Measurements from ENCODE around the gene TEX54. TPM values are rescaled to one million over a fixed set of nuclear protein-coding genes. Genes with fewer than 3 reads are reported as not detected.

The TEX54 gene
- total RNA-seq, 4 donors from 2014 or later: not detected

DNA sequence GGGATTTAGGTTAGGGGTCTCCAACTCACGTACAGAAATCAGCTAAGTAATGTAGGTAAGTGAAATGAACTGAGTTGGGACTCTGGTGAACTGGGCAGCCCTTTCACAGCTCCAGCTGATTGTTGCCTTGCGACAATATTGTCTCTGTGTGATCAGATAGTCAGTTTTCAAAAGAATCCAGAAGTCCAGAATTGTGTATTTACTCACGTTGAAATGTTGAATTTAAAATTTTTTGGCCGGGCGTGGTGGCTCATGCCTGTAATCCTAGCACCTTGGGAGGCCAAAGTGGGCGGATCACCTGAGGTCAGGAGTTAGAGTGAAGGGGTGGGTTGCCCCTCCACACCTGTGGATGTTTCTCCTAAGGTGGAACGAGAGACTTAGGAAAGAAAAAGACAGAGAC, 25.6 kb upstream of the TEX54 start:
- intact Hi-C loops (cut with DNase I): no loop called here
- Histone ChIP-seq H3K4me1 (peaks cover 30 to 80% (median 45%) of the 10 kb centered on the region in 3 donors), H3K27me3 (no peaks in the 10 kb centered on the region), H3K4me3 (peak overlapping the region in 1 of 4 donors; percentile 75), H3K36me3 (peaks cover 4 to 11% (median 6%) of the 10 kb centered on the region in 3 donors), H3K9me3 (no peaks in the 10 kb centered on the region), H3K27ac (peak overlapping the region; percentile 41 to 90 (median 82))
- 49 to 63% methylated on average over 7 of the region's 7 CpGs for WGBS, 2 donors
- TF ChIP-seq CTCF (IDR thresholded peaks at IDR 0.05) (no peak), POLR2A (IDR thresholded peaks at IDR 0.05) (no peak)
- no peak for DNase-seq

DNA sequence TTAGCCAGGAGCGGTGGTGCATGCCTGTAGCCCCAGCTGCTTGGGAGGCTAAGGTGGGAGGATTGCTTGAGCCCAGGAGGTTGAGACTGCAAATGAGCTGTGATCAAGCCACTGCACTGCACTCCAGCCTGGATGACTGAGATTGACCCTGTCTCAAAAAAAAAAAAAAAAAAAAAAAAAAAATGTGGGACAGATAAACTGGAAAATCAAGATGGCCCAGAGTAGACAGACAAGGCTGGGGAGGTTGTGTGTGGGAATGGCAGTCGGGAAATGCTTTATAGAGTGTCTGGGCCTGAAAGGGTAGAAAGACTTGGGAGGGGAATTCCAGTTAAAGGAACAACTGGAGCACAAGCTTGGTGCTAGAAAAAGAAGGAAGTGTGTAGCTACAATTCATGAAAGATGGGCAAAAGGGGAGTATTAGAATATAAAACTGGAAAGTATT, 24.9 kb upstream of the TEX54 start:
- peaks cover 33 to 80% (median 44%) of the 10 kb centered on the region in 3 donors for H3K4me1 ChIP-seq
- intact Hi-C loops (cut with DNase I): no loop called here
- H3K27me3 ChIP-seq: no peaks in the 10 kb centered on the region
- peak overlapping the region; percentile 26 to 90 (median 82) for H3K27ac ChIP-seq
- H3K4me3 ChIP-seq: peak overlapping the region in 3 of 4 donors; percentile 55 to 75 (median 71)
- peaks cover 8 to 17% (median 12%) of the 10 kb centered on the region in 3 donors for H3K36me3 ChIP-seq
- 15 to 64% methylated on average over 1 to 2 of the region's 2 CpGs for WGBS, 2 donors
- DNase-seq: no peak
- no peaks in the 10 kb centered on the region for H3K9me3 ChIP-seq
- TF ChIP-seq CTCF (IDR thresholded peaks at IDR 0.05) (no peak), POLR2A (IDR thresholded peaks at IDR 0.05) (no peak)

GRCh38 chr11:62856333-62856895, 23.8 kb upstream of the TEX54 start:
- no peaks in the 10 kb centered on the region for H3K27me3 ChIP-seq
- peaks cover 13 to 29% (median 19%) of the 10 kb centered on the region in 3 donors for H3K36me3 ChIP-seq
- H3K4me1 ChIP-seq: peaks cover 33 to 89% (median 44%) of the 10 kb centered on the region in 3 donors
- peak overlapping the region; percentile 55 to 75 (median 66) for H3K4me3 ChIP-seq
- H3K9me3 ChIP-seq: no peaks in the 10 kb centered on the region
- TF ChIP-seq CTCF (IDR thresholded peaks at IDR 0.05) (no peak), POLR2A (IDR thresholded peaks at IDR 0.05) (no peak)
- peak overlapping the region; percentile 75 to 90 (median 86) for H3K27ac ChIP-seq
- no peak for DNase-seq
- 3 to 4% methylated on average over 14 to 17 of the region's 20 CpGs for WGBS, 2 donors
- intact Hi-C loops (cut with DNase I): no loop called here

DNA sequence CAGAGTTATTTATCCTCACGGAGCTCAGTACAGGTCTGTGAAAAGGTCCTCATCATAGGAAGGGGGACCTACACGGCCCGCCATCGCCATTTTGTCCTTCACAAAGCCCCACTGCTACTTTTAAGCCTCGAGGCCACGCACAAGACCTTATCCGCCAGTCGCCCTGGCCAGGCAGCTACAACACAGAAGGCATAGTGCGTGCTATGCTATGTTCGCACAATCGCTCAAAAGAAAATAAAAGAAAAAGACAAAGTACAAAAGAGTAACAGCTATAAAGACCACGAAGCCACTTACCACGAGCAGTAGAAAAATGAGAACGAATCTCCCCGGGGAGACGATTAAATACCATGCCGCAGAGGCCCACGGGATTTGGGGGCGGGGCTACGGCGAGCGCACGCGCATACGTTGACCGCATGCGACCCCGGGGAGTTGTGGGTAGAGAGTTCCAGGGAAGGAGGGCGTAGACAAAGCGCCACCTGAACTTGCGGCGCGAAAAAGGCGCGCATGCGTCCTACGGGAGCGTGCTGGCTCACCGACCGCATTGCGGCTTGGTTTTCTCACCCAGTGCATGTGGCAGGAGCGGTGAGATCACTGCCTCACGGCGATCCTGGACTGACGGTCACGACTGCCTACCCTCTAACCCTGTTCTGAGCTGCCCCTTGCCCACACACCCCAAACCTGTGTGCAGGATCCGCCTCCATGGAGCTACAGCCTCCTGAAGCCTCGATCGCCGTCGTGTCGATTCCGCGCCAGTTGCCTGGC, 23.1 kb upstream of the TEX54 start:
- H3K9me3 ChIP-seq: no peaks in the 10 kb centered on the region
- peak overlapping the region; percentile 55 to 75 (median 66) for H3K4me3 ChIP-seq
- peaks cover 13 to 33% (median 19%) of the 10 kb centered on the region in 3 donors for H3K36me3 ChIP-seq
- intact Hi-C loops (cut with DNase I): no loop called here
- no peaks in the 10 kb centered on the region for H3K27me3 ChIP-seq
- H3K27ac ChIP-seq: peak overlapping the region; percentile 75 to 90 (median 86)
- peak; percentile 76 for DNase-seq
- H3K4me1 ChIP-seq: peaks cover 33 to 87% (median 40%) of the 10 kb centered on the region in 3 donors
- WGBS, 2 donors: 0 to 1% methylated on average over 33 to 43 of the region's 54 CpGs
- peak in 3 of 4 donors; percentile 80 to 98 (median 82) for TF ChIP-seq POLR2A (IDR thresholded peaks at IDR 0.05)
- peak in 2 of 6 experiments; percentile 20 to 47 for TF ChIP-seq CTCF (IDR thresholded peaks at IDR 0.05)

All from esophagus squamous epithelium (tissue), 5 donors.